ENCODE data around the gene JMY. TPM values are rescaled to one million over a fixed set of nuclear protein-coding genes. Genes with fewer than 3 reads are reported as not detected.

JMY gene
- total and polyA plus RNA-seq, 2 of the 8 experiments (the other 6 are each of a cell fraction or from before 2014, with no cell fraction given): 2.8 to 13.9 TPM

- no peaks in the 10 kb centered on the region for H3K9me3 ChIP-seq (ENCODE audit: insufficient read depth in 2 of 2, low read depth in 1 of 2, low read length in 1 of 2)
- no peaks in the 10 kb centered on the region; the same call in 1 of the 2 replicates for H3K23me2 ChIP-seq (ENCODE audit: low read depth, low read length)
- peak overlapping the region; percentile 68; the same call in 1 of the 2 replicates for H2AK5ac ChIP-seq (ENCODE audit: low read depth, low read length)
- no peak overlapping the region for H3K4me3 ChIP-seq (ENCODE audit: extremely low read depth in 1 of 4, insufficient read depth in 2 of 4, low read depth in 3 of 4, low read length in 4 of 4)
- no peak for DNase-seq (ENCODE audit: low read depth in 1 of 2, low spot score in 2 of 2)
- H3K27ac ChIP-seq (ENCODE audit: low read depth, low read length): no peak overlapping the region
- H3K23ac ChIP-seq (ENCODE audit: insufficient read length): no peak overlapping the region
- no peak overlapping the region for H2BK5ac ChIP-seq (ENCODE audit: low read depth, low read length)
- no peak for FAIRE-seq
- H3K14ac ChIP-seq (ENCODE audit: insufficient read length): no peak overlapping the region
- H3K27me3 ChIP-seq (replicated peaks in 1 of 4; ENCODE audit: control insufficient read depth in 3 of 4, extremely low read depth in 1 of 4, insufficient read depth in 3 of 4, low read length in 3 of 4): no peaks in the 10 kb centered on the region
- H3K4ac ChIP-seq (replicated peaks; ENCODE audit: insufficient read length, low read depth, low read length): no peak overlapping the region
- H3K79me1 ChIP-seq (ENCODE audit: low read depth, low read length): peaks cover 17% of the 10 kb centered on the region
- peak overlapping the region; percentile 40 for H4K91ac ChIP-seq (replicated peaks; ENCODE audit: insufficient read length, low read length)
- no peak overlapping the region for H4K5ac ChIP-seq (ENCODE audit: insufficient read length, low read depth, low read length)
- H3K4me2 ChIP-seq (ENCODE audit: insufficient read depth in 1 of 2, low read depth in 2 of 2, low read length in 2 of 2): no peak overlapping the region
- H3K18ac ChIP-seq (ENCODE audit: extremely low read depth, low read length): no peak overlapping the region
- no peak overlapping the region for H3K56ac ChIP-seq (replicated peaks; ENCODE audit: insufficient read length, low read depth, low read length)
- peak overlapping the region; percentile 61; the same call in 1 of the 2 replicates for H2BK15ac ChIP-seq (ENCODE audit: low read length)
- no peak overlapping the region for H2AFZ ChIP-seq (ENCODE audit: low read length)
- H3K79me2 ChIP-seq (ENCODE audit: control insufficient read depth in 1 of 2, insufficient read depth in 2 of 2, low read length in 2 of 2): peaks cover 0 to 85% of the 10 kb centered on the region in 2 experiments; a peak in 2 of 4 replicates
- WGBS, 2 experiments (ENCODE audit: extremely low coverage in 1 of 2, insufficient coverage in 1 of 2, insufficient read length in 1 of 2, insufficient replicate concordance in 2 of 2, low coverage in 1 of 2, low lambda C conversion rate in 2 of 2, missing lambda C conversion rate in 1 of 2): 93% methylated on average over 6 of the region's 6 CpGs; no CpG with 5 or more reads in 1 of the 2 experiments
- ChIA-PET POLR2A (ENCODE audit: partially characterized antibody) (interaction anchor here (0.7 kb wide), 1 partner anchor 16 kb away, joined by 3 read pairs; no protein-coding TSS in a partner anchor), CTCF (ENCODE audit: partially characterized antibody) (interaction anchor here (0.8 to 3.5 kb wide), 12 partner anchors 15 to 212 kb away, joined by 3 to 20 read pairs (median 4); partner anchors contain the start of gene JMY)
- H3K36me3 ChIP-seq (ENCODE audit: control insufficient read depth in 2 of 4, insufficient read depth in 4 of 4, low read length in 3 of 4): no peaks in the 10 kb centered on the region
- H2BK20ac ChIP-seq (ENCODE audit: low read length): no peak overlapping the region
- peaks cover 3 to 4% of the 10 kb centered on the region in 2 experiments for H4K20me1 ChIP-seq (replicated peaks in 1 of 2; ENCODE audit: control insufficient read depth in 1 of 2, insufficient read depth in 2 of 2, low read length in 2 of 2)
- no peak overlapping the region for H3K9ac ChIP-seq (replicated peaks in 1 of 4; ENCODE audit: extremely low read depth in 1 of 4, low read depth in 3 of 4, low read length in 3 of 4)
- peaks cover 0 to 17% (median 11%) of the 10 kb centered on the region in 4 experiments for H3K4me1 ChIP-seq (replicated peaks in 1 of 4; ENCODE audit: control insufficient read depth in 3 of 4, insufficient read depth in 4 of 4, low read length in 3 of 4)
- peak overlapping the region; percentile 87; the same call in 1 of the 2 replicates for H2BK12ac ChIP-seq (ENCODE audit: low read depth, low read length)
- H4K8ac ChIP-seq (ENCODE audit: extremely low read depth, insufficient read depth, low read length): no peak overlapping the region
- peak overlapping the region; percentile 72 for H2BK120ac ChIP-seq (replicated peaks; ENCODE audit: low read depth, low read length)
- TF ChIP-seq CBX8 (IDR thresholded peaks at IDR 0.05; ENCODE audit: borderline replicate concordance, low read depth, low read length): no peak
- TF ChIP-seq HDAC6 (IDR thresholded peaks at IDR 0.05; ENCODE audit: low read depth, low read length): no peak
- TF ChIP-seq POLR2A (IDR thresholded peaks at IDR 0.05; ENCODE audit: control extremely low read depth in 1 of 2, low read depth in 2 of 2, low read length in 2 of 2): no peak
- TF ChIP-seq CHD1 (IDR thresholded peaks at IDR 0.05; ENCODE audit: low read depth, low read length): no peak
- no peak for TF ChIP-seq CTBP2 (IDR thresholded peaks at IDR 0.05; ENCODE audit: borderline replicate concordance, insufficient read depth, insufficient read length, low read length)
These were observed 21.4 kb downstream of the JMY start for GRCh38 chr5:79257314-79257713.
